ENCODE results near the gene RABGGTA.

DNA sequence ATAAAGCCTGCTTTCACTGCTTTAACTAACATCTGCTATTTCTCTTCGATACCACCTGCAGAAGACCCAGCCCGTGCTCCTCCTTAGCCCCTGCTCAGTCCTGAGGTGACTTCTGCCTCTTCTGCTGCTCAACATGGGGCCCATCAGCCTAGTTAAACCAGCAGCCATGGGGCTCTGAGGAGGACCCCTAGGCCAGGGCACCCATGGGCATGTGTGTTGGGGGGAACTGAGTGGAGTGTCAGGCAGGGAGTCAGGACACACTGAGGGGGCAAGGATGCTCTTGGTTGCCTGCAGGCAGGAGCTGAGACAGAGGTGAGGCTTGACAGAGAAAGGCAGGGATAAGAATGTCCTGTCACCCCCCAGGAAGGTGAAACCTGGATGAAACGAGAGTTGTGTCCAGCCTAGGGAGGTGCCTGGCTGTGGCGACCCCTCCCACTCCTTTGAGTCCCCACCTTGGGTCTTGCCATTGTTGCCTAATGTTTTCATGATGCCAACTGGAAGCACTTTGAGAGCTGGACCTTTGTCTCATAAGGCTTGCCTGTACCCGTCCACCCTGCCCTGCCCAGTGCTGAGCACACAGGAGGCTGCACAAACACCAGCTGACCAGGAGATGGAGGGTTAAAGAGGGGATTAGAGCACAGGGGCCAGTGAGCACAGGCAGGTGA lies 12.5 kb upstream of the RABGGTA start:
- TF ChIP-seq POLR2AphosphoS5 (IDR thresholded peaks at IDR 0.05; ENCODE audit: low read depth, low read length) (no peak), SIN3A (IDR thresholded peaks at IDR 0.05; ENCODE audit: borderline replicate concordance, insufficient read depth, low read length) (no peak)

Data from PFSK-1 (cell line).